SH-SY5Y (cell line): Measurements from ENCODE around the gene SNX30.

Source experiments
- GATA2 ChIP-seq: IDR thresholded peaks from 2 replicates; pipeline ENCODE4 v1.6.1; 2011; ENCODE audit warnings: mild to moderate bottlenecking, low read depth, low read length
- GATA3 ChIP-seq: IDR thresholded peaks from 2 replicates; pipeline ENCODE4 v1.6.1; 2011; ENCODE audit warnings: low read depth, mild to moderate bottlenecking, low read length, moderate library complexity

Gene SNX30

DNA sequence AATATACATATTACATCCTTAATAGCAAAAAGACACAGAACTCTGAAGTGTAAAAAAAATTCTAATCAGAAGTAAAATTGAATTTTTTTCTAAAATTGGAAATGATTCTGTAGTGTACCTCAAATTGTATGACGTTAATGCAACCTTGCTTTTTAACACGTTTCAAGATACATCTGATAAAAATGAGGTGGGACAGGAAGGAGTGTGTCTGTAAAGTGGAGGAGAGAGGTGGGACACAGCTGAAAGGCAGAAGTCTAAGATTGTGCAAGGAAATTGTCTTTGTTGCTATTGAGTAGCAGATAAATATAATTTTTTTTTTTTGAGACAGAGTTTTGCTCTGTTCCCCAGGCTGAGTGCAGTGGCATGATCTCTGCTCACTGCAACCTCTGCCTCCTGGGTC lies 15.7 kb upstream of the SNX30 start:
- TF ChIP-seq GATA3 = no peak
- no peak for TF ChIP-seq GATA2

DNA sequence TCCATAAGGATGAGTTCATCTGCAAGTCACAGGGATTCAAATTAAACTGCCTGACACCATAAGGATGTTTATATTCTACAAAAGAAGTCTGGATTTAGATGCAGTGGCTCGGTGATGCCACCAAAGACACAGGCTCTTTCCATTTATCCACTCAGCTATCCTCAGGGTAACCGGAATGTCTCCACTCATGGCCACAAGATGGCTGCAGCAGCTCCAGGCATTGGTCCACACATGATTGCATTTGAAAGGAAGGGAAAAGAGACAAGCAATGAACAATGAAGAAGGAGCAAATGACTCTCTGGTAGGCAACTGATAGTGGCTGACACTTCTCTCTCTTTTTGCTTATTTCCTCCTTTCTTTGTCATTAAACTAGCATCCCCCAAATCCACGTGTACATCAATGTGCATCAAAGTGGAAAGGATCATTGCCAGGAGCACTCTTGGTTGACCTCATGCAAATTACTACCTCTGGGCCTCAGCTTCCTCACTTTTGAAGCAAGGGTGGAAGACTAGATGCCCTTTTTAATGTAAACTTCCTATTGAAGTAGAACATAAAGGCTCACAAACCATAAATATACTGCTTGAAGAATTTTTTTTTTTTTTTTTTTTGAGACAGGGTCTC lies 7.2 kb upstream of the SNX30 start:
- no peak for TF ChIP-seq GATA2
- no peak for TF ChIP-seq GATA3

DNA sequence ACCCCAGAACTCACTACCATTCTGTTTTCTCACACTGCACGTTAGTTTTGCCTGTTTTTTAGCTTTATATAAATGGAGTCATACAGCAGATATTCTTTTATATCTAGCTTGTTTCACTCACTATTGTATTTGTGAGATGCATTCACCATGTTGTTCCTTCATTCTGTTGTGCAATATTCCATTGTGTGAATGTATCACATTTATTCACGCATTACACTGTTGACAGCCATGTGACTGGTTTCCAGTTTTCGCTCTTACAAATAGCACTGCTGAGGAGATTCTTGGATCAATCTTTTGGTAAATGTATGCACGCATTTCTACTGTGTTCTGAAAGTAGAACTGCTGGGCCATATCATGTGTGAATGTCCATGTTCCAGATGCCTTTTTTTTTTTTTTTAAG lies 6.4 kb upstream of the SNX30 start:
- TF ChIP-seq GATA2 = no peak
- no peak for TF ChIP-seq GATA3

DNA sequence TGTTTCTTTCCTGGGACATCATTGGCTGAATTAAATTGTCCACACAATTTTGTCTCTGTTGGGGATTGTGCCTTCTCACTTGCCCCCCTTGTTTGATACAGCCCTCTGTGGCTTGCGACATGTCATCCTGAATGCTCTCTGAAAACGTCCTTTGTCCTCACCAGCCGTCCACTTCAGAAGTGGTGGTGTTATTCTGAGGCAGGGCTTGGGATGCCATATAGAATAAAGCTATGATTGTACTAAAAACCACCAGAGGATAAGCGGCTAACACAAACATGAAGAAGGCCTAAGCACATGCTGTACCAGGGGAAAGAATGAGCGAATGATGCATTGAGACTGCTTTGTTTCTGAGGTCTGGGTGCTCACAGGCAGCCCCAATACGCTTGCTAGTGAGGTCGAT lies 3.5 kb upstream of the SNX30 start:
- TF ChIP-seq GATA2 (no peak), GATA3 (no peak)

DNA sequence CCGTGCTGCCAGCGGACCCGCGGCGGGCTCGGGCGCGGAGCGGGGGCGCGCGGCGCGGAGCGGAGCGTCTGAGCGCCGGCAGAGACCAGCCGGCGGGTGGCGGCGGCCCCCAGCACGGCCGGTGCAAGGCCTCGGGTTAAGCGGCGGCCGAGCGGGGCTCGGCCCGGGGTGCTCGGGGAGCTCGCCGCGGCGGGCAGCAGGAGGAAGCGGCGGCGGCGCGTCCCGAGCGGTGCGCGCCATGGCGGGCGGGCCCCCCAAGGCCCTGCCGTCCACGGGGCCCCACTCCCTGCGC lies 150 bp downstream of the SNX30 start:
- no peak for TF ChIP-seq GATA3
- no peak for TF ChIP-seq GATA2

DNA sequence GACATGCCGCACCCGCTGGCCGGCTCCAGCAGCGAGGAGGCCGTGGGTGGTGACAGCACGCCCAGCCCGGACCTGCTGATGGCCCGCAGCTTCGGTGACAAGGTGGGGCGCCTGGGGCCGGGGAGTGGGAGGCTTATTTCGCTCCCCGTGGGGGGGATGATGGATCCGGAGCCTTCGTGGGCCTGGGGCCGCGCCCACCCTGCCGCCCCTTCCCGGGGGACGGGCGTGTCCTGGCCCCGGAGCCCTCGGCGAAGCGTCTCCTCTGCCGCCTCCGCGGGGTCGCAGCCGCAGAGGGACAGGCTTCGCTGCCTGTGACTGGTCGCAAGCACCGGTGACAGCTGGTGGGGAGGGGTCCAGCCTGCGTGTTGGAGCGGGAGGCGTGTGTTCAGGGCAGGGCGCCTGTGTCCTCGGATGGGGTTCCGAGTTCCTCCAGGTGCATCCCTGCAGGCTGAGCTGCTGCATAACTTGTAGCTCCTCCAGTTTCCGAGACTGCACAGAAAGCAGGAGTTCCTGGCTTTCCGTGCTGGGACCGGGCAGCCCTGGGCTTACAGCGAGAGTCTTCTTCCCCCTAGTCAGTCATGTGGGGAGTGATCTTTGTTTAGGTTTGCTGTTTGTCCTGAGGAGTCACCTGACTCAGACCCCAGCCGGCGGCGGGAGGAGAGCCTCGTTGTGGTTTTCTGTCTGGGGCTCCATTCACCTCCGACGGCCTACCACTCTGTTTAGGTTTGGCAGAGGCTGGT lies 666 bp downstream of the SNX30 start:
- TF ChIP-seq GATA2 = no peak
- no peak for TF ChIP-seq GATA3

DNA sequence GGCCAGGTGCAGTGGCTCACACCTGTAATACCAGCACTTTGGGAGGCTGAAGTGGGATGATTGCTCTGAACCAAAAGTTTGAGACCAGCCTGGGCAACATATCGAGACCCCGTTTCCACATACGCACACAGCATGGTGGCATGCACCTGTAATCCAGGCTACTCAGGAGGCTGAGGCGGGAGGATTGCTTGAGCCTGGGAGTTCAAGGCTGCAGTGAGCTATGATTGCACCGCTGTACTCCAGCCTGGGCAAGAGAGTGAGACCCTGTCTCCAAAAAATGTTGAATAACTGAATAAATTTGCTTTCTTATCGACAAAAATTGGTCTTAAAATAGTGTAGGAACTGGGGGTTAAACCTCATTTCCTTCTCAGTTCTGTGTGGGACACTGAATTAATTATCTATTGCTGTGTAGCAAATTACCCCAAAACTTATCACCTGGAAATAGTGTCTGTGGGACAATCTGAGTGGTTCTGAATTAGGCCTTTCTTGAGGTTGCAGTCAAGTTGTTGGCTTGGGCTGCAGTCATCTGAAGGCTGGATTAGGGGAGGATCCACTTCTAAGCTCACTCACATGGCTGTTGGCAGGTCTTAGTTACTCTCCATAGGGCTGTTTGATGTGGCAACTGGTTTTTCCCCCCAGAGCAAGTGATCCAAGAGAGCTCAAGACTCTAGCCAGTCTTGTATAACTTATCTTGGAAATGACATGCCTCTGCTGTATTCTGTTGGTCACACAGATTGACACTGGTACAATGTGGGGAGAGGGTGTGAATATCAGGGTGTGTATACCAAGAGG lies 2.0 kb downstream of the SNX30 start:
- TF ChIP-seq GATA2 (no peak), GATA3 (no peak)

DNA sequence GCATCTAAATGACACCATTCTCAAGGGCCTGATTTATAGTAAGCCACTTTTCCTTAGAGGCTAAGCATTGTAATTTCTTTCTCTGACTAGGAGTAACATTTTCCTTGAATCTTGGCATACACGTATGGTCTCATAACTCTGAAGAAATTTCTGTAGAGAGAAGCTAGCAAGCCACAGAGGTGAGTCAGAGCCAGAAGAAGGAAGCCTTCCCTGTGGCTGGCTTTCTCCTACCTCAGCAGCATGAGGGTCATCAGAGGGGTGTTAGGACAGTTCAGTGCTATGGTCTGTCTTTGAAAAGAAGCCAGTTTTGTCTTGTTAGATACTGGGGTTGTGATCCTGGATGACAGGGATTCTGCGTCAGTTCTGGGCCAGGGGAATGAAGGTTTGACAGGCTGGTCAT lies 3.2 kb downstream of the SNX30 start:
- TF ChIP-seq GATA2 (no peak), GATA3 (no peak)

DNA sequence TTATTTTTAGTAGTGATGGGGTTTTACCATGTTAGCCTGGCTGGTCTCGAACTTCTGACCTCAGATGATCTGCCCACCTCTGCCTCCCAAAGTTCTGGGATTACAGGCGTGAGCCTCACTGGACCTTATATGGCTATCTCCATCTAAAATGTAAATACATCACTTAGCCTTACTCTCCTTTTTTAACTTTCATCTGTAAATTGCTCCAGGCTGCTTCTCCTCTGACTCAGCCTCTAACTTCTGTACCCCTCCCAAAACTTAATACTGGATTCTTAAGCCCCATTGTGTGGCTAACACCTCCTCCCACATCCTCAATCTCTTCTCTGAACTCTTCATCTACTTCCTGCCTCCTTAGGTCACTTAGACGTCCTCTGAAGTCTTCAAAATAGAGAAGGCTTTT lies 4.0 kb downstream of the SNX30 start:
- TF ChIP-seq GATA2 = no peak
- TF ChIP-seq GATA3 = no peak

DNA sequence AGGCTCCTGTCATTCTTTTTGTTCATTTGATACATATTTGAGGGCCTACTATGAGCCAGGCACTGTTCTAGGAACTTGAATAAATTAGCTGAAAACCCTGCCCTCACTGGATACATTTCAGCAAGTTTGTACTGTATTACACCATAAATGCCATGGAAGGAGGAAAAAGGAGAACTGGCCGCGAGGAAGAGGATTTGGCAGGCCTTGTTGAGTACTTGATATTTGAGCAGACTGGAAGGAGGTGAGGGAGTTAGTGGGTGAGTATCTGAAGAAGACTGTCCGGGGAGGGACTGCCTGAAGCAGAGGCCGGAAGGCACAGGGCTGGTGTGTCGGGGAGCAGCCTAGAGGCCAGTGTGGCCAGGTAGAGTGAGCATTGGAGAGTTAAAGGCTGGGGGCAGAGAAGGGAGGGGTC lies 4.5 kb downstream of the SNX30 start:
- TF ChIP-seq GATA2 (no peak), GATA3 (no peak)

DNA sequence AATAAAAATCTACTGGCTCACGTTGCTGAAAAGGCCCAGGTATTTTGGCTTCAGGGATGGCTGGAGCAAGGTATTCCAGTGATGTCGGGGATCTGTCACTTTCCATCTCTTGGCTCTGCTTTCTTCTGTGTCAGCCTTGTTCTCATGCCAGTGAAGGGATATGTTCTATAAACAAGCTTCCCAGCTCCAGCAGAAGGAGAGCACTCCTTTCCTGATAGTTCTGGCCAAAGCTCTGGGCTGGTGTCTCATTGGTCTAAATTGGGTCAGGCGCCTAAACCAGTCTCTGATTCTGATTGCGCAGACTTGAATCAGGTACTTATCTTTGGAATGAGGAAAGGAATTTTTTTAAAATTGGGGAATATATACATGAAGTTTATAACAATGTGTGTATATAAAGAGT lies 5.1 kb downstream of the SNX30 start:
- no peak for TF ChIP-seq GATA3
- no peak for TF ChIP-seq GATA2

DNA sequence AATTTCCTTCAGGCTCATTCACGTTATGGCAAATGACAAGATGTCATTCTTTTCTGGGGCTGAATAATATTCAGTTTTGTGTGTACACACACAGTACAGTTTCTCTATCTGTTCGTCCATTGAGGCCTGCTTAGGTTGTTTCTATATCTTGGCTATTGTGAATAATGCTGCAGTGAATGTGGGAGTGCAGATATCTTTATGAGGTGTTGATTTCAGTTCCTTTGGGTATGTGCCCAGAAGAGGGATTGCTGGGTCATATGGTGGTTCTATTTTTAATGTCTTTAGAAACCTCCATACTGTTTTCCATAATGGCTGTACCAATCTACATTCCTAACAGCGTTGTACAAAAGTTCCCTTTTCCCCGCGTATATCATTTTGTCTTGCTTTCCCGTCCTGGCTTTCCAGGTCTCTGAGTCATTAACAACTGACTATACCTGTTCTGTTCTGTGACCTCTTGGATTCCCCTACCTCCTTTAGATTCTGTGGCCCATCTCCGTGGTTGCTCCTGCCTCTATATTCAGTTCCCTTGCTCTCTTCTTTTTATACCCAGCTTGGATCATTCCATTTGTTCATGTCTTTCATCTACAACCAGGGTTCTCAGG lies 6.8 kb downstream of the SNX30 start:
- TF ChIP-seq GATA2 (no peak), GATA3 (no peak)

DNA sequence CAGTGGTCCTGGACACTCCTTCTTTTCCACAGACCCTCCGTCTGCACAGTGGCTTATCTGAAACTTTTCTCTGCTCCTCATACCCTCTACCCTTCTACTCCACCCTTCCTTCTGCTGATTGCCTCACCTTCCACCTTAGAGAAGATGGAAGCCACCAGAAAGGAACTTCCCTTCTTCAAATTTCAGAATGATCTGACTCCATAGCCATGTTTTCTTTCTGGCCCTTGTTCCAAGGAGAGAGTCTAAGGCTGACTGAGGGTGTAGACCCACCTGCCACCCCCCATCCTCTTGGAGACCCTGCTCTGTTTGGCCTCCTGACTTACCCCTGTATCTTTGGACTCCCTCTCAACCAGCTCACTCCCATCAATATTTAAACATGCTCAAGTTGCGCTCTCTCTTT lies 7.4 kb downstream of the SNX30 start:
- TF ChIP-seq GATA3 = no peak
- no peak for TF ChIP-seq GATA2

DNA sequence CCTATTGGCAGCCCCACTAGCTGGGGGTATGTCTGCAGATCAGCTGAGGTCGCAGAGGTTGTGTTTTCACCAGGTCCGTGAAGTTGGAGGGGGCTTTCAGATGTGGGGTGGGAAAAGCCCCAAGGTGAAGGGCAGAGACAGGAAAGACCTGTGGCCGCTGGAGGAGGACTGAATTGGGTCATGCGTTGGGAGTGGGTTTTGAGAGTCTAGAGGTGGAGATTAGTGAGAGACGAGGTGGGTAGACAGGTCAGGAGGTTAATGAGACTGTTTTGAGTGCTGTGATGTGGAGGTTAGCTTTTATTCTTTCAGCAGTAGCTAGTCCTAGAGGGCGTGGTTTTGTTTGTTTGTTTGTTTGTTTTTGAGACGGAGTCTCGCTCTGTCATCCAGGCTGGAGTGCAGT lies 10.3 kb downstream of the SNX30 start:
- TF ChIP-seq GATA3 = no peak
